Endothelial cell of umbilical vein (primary cell): ENCODE results near the gene UGT2A1. TPM values are rescaled to one million over a fixed set of nuclear protein-coding genes. Genes with fewer than 3 reads are reported as not detected.

ENCODE experiments used
- BruUV-seq: library from RNA; stranded (reverse); fragments of 400-500 nt; replicated peaks from 2 replicates; lab custom pipeline; 2021; lab: Mats Ljungman, UMichigan
- CTCF ChIA-PET: fragments of 300-600, 350-600 bp; sonication (Branson Sonifier 250); formaldehyde crosslinking; loops from one replicate; lab custom pipeline; 2021; ENCODE audit warnings: antibody characterized with exemption, inconsistent platforms; lab: Charles Lee
- POLR2A ChIA-PET: fragments of 300-600, 350-600 bp; sonication (Branson Sonifier 250); formaldehyde crosslinking; loops from one replicate; lab custom pipeline; 2021; ENCODE audit warnings: antibody characterized with exemption, inconsistent platforms; lab: Charles Lee
- DNase-seq: peaks from one replicate; pipeline ENCODE4 v3.0.0-alpha.2; 2011; ENCODE audit warnings: low read depth, low spot score
- FAIRE-seq: peaks from 2 replicates; lab custom pipeline; 2011; peaks lifted over from hg19 to GRCh38; lab: Jason Lieb, UNC
- H2AFZ ChIP-seq: 2 replicates; pipeline ENCODE4 v1.6.0; 2012; ENCODE audit warnings: low read depth, low read length, control low read depth, inconsistent platforms
- H3K27ac ChIP-seq: 2 replicates; pipeline ENCODE4 v1.5.1; 2011; ENCODE audit warnings: low read depth, mild to moderate bottlenecking, control low read depth, low read length, moderate library complexity; ENCODE audit not compliant: insufficient read depth
- H3K27me3 ChIP-seq, 2 experiments: 2 replicates each; pipeline versions ENCODE4 v1.6.0 to v1.6.1; 2011; ENCODE audit warnings: low read length in 2 of 2, mixed read lengths in 1 of 2; ENCODE audit not compliant: control insufficient read depth in 2 of 2, insufficient read depth in 2 of 2
- H3K36me3 ChIP-seq, 2 experiments: 2 replicates in 1 of 2; 3 replicates in 1 of 2; pipeline ENCODE4 v1.5.1; 2011; ENCODE audit warnings: low read length in 2 of 2, mild to moderate bottlenecking in 1 of 2, moderate library complexity in 1 of 2; ENCODE audit not compliant: control insufficient read depth in 2 of 2, insufficient read depth in 2 of 2; ENCODE audit errors: extremely low read depth in 1 of 2
- H3K4me1 ChIP-seq: 3 replicates; pipeline ENCODE4 v1.5.1; 2011; ENCODE audit warnings: mild to moderate bottlenecking, low read length; ENCODE audit not compliant: control insufficient read depth, insufficient read depth; ENCODE audit errors: extremely low read depth
- H3K4me2 ChIP-seq: 2 replicates; pipeline ENCODE4 v1.6.1; 2011; ENCODE audit warnings: low read length, control low read depth, mixed read lengths; ENCODE audit not compliant: insufficient read depth
- H3K4me3 ChIP-seq, 3 experiments: fragments of 200-600 bp in 1 of 3; sonication (generic), shearing (Covaris generic) in 1 of 3; replicated peaks in 1 of 3; 2 replicates each; pipeline ENCODE4 v1.5.1; 2011 to 2016; ENCODE audit warnings: control low read depth in 3 of 3, low read length in 3 of 3, mild to moderate bottlenecking in 2 of 3, inconsistent platforms in 1 of 3, low read depth in 1 of 3, moderate library complexity in 1 of 3; ENCODE audit not compliant: insufficient read depth in 1 of 3
- H3K79me2 ChIP-seq: 2 replicates; pipeline ENCODE4 v1.6.0; 2012; ENCODE audit warnings: low read length, inconsistent platforms; ENCODE audit not compliant: control insufficient read depth, insufficient read depth
- H3K9ac ChIP-seq: replicated peaks from 2 replicates; pipeline ENCODE3; 2011; ENCODE audit warnings: low read length, control low read depth; ENCODE audit not compliant: insufficient read depth; ENCODE audit errors: extremely low read depth
- H3K9me1 ChIP-seq: replicated peaks from 3 replicates; pipeline ENCODE4 v1.6.0; 2011; ENCODE audit warnings: mild to moderate bottlenecking, low read length; ENCODE audit not compliant: control insufficient read depth, insufficient read depth; ENCODE audit errors: extremely low read depth
- H3K9me3 ChIP-seq: replicated peaks from 2 replicates; pipeline ENCODE4 v1.5.1; 2012; ENCODE audit warnings: low read length, inconsistent platforms; ENCODE audit not compliant: control insufficient read depth, insufficient read depth
- H4K20me1 ChIP-seq: replicated peaks from 2 replicates; pipeline ENCODE3; 2011; ENCODE audit warnings: mild to moderate bottlenecking, low read length; ENCODE audit not compliant: control insufficient read depth, insufficient read depth; ENCODE audit errors: extremely low read depth
- EZH2 ChIP-seq: IDR thresholded peaks from 2 replicates; pipeline ENCODE4 v1.6.1; 2012; ENCODE audit warnings: borderline replicate concordance, low read depth, mild to moderate bottlenecking, moderate library complexity, low read length, inconsistent platforms; ENCODE audit not compliant: severe bottlenecking
- FOS ChIP-seq: IDR thresholded peaks from 2 replicates; pipeline ENCODE4 v1.6.1; 2011; ENCODE audit warnings: mild to moderate bottlenecking, low read length, moderate library complexity, borderline replicate concordance; ENCODE audit not compliant: insufficient read depth
- GATA2 ChIP-seq: IDR thresholded peaks from 2 replicates; pipeline ENCODE4 v1.7.0; 2011; ENCODE audit warnings: low read depth, mild to moderate bottlenecking, moderate library complexity, mixed read lengths, low read length; ENCODE audit not compliant: insufficient read length, insufficient read depth
- JUN ChIP-seq: IDR thresholded peaks from 2 replicates; pipeline ENCODE4 v1.6.1; 2011; ENCODE audit warnings: borderline replicate concordance, low read depth; ENCODE audit not compliant: insufficient read length, insufficient read depth
- MYC ChIP-seq: IDR thresholded peaks from one replicate; pipeline ENCODE4 v1.6.1; 2011; ENCODE audit warnings: mild to moderate bottlenecking, low read depth, low read length
- POLR2A ChIP-seq: IDR thresholded peaks from 2 replicates; pipeline ENCODE4 v1.6.1; 2012; ENCODE audit warnings: low read depth, mild to moderate bottlenecking, control low read depth, low read length
- POLR2AphosphoS5 ChIP-seq: IDR thresholded peaks from 2 replicates; pipeline ENCODE4 v1.6.1; 2012; ENCODE audit warnings: low read depth, mild to moderate bottlenecking, control low read depth, low read length, moderate library complexity; ENCODE audit not compliant: insufficient read depth
- dilution Hi-C: fragments of 300-500 bp; cut with MboI; formaldehyde crosslinking; loops from one replicate; pipeline ENCODE4 v1.15.0; 2019; ENCODE audit warnings: low sequenced_read_pairs; ENCODE audit not compliant: extremely low pct_ligation_motif_present
- intact Hi-C: fragments of 100-400 bp; cut with micrococcal nuclease; formaldehyde crosslinking; loops from one replicate; pipeline ENCODE4 v1.10.0; 2022
- polyA plus RNA-seq, 4 experiments: library from polyadenylated mRNA; depleted of rRNA in 3 of 4; stranded (reverse) in 3 of 4; unstranded in 1 of 4; fragments of >200 nt; gene quantifications; 2 replicates each; pipeline versions ENCODE4 v1.2.1 to v1.2.3, GENCODE V29; 2011 to 2012; ENCODE audit warnings: missing spikeins in 1 of 4
- total RNA-seq: library from RNA; stranded (reverse); gene quantifications from 2 replicates; pipeline ENCODE4 v1.2.3, GENCODE V29; 2021
- TF ChIP-seq, protein P1 (sequence below), 2 donors: IDR thresholded peaks; 1 replicate in 1 of 2; 2 replicates in 1 of 2; pipeline ENCODE4 v1.5.1; 2011; ENCODE audit warnings: low read length in 2 of 2, mild to moderate bottlenecking in 2 of 2, moderate library complexity in 2 of 2, control low read depth in 1 of 2, inconsistent platforms in 1 of 2, low read depth in 1 of 2; ENCODE audit not compliant: insufficient read depth in 1 of 2; ENCODE audit errors: extremely low read depth in 1 of 2
- TF ChIP-seq, protein P2 (sequence below): IDR thresholded peaks from 2 replicates; pipeline ENCODE4 v1.6.1; 2011; ENCODE audit not compliant: insufficient read depth, insufficient read length

The UGT2A1 gene
- total and polyA plus RNA-seq, 2 donors (not counting 3 experiments of a cell fraction or from before 2014, with no cell fraction given): 0.04 TPM; not detected in 1

DNA sequence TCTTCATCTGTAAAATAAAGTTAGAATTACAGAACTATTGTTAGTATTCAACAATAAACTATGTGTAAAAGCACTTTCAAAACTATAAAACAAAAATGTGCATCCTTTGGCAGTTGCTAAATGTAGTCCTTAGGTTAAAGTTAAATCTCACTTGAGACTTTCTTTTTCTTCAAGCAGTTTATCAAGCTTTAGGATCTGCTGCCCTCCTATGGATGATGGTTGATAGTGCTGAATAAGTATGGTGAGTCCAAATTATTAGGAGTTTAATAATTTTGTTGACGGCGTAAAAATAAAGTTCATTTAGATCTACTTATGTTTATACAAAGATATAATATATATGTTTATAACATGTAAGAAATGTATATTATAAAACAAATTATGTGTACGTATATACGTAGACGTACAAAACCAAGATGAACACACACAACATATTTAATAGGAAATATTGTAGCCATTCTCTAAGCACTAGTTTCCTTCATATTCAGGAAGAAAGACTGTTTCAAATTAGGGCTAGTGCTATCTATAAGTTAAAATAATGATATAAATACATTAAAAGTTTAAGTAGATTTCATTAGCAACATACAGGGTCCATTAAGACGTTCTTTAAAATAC lies 35.9 kb downstream of the UGT2A1 start:
- H3K4me1 ChIP-seq: no peaks in the 10 kb centered on the region
- no peaks in the 10 kb centered on the region for H3K9me1 ChIP-seq
- dilution Hi-C loops (no loop called here), intact Hi-C loops (loop anchor here (1.0 kb wide), 1 partner anchor 299 kb away; no protein-coding TSS in a partner anchor)
- no TSS peak for BruUV-seq
- H3K9ac ChIP-seq: no peak overlapping the region
- H3K27ac ChIP-seq: no peak overlapping the region
- FAIRE-seq (no peak), DNase-seq (peak; percentile 31)
- CTCF ChIA-PET: interaction anchor here (0.8 to 1.9 kb wide), 7 partner anchors 11 to 1345 kb away, joined by 3 to 10 read pairs (median 4); no protein-coding TSS in a partner anchor
- no peak overlapping the region for H2AFZ ChIP-seq
- no peaks in the 10 kb centered on the region for H3K9me3 ChIP-seq
- H3K36me3 ChIP-seq: no peaks in the 10 kb centered on the region
- H3K27me3 ChIP-seq: no peaks in the 10 kb centered on the region
- no peaks in the 10 kb centered on the region for H4K20me1 ChIP-seq
- POLR2A ChIA-PET: no interaction called here
- TF ChIP-seq EZH2: no peak
- TF ChIP-seq, protein P1, sequence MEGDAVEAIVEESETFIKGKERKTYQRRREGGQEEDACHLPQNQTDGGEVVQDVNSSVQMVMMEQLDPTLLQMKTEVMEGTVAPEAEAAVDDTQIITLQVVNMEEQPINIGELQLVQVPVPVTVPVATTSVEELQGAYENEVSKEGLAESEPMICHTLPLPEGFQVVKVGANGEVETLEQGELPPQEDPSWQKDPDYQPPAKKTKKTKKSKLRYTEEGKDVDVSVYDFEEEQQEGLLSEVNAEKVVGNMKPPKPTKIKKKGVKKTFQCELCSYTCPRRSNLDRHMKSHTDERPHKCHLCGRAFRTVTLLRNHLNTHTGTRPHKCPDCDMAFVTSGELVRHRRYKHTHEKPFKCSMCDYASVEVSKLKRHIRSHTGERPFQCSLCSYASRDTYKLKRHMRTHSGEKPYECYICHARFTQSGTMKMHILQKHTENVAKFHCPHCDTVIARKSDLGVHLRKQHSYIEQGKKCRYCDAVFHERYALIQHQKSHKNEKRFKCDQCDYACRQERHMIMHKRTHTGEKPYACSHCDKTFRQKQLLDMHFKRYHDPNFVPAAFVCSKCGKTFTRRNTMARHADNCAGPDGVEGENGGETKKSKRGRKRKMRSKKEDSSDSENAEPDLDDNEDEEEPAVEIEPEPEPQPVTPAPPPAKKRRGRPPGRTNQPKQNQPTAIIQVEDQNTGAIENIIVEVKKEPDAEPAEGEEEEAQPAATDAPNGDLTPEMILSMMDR (IDR thresholded peaks at IDR 0.05; ENCODE audit: extremely low read depth in 1 of 2, insufficient read depth in 1 of 2, low read depth in 1 of 2, low read length in 2 of 2): peak; percentile 14 to 31
- no peaks in the 10 kb centered on the region for H3K79me2 ChIP-seq
- no peak overlapping the region for H3K4me3 ChIP-seq
- H3K4me2 ChIP-seq: no peak overlapping the region

DNA sequence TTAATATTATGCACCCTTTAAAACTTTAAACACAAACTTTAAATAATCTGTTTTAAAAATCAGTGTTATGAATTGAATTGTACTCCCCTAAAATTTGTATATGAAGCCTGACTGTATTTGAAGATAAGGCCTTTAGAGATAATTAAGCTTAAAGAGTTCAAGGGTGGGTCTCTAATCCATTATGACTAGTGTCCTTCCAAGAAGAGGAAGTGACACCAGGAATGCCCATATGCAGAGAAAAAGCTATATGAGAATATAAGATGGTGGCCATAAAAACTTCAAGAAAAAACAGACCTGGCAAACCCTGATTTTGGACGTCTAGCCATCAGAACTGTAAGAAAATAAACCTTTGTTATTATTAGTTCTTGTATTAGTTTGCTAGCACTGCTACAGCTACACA lies 42.6 kb downstream of the UGT2A1 start:
- FAIRE-seq (no peak), DNase-seq (no peak)
- Histone ChIP-seq H3K9me1 (no peaks in the 10 kb centered on the region), H3K4me1 (no peaks in the 10 kb centered on the region), H3K9me3 (no peaks in the 10 kb centered on the region), H3K27ac (no peak overlapping the region), H2AFZ (no peak overlapping the region), H3K4me2 (no peak overlapping the region), H3K9ac (no peak overlapping the region), H3K36me3 (no peaks in the 10 kb centered on the region), H3K4me3 (no peak overlapping the region), H3K27me3 (peaks cover 0 to 1% of the 10 kb centered on the region in 2 experiments), H4K20me1 (no peaks in the 10 kb centered on the region), H3K79me2 (no peaks in the 10 kb centered on the region)
- no TSS peak for BruUV-seq
- ChIA-PET POLR2A (no interaction called here), CTCF (no interaction called here)
- dilution Hi-C loops (no loop called here), intact Hi-C loops (no loop called here)
- TF ChIP-seq, protein P1 (IDR thresholded peaks at IDR 0.05; ENCODE audit: extremely low read depth in 1 of 2, insufficient read depth in 1 of 2, low read depth in 1 of 2, low read length in 2 of 2): no peak
- TF ChIP-seq MYC (no peak), POLR2AphosphoS5 (no peak), GATA2 (no peak), POLR2A (no peak), EZH2 (no peak), JUN (no peak), FOS (no peak)
- TF ChIP-seq, protein P2, sequence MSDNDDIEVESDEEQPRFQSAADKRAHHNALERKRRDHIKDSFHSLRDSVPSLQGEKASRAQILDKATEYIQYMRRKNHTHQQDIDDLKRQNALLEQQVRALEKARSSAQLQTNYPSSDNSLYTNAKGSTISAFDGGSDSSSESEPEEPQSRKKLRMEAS: no peak
